ENCODE results near the gene IP6K3. TPM values are rescaled to one million over a fixed set of nuclear protein-coding genes. Genes with fewer than 3 reads are reported as not detected.
A peak's percentile ranks its signal among the peaks of the same experiment; 100 is the strongest.

The IP6K3 gene
- polyA plus RNA-seq, 3 donors: not detected

GRCh38 chr6:33673851-33674250, 72.9 kb downstream of the IP6K3 start:
- H3K9me3 Mint-ChIP-seq: no peaks in the 10 kb centered on the region
- H3K27me3 Mint-ChIP-seq (ENCODE audit: low read depth in 3 of 3): peaks cover 0 to 4% (median 0%) of the 10 kb centered on the region in 3 donors
- H3K4me3 ChIP-seq (replicated peaks in 1 of 3; ENCODE audit: low read depth in 2 of 3, low read length in 3 of 3): no peak overlapping the region
- H3K79me2 ChIP-seq (ENCODE audit: insufficient read depth, low read length): no peaks in the 10 kb centered on the region
- H3K27ac ChIP-seq (ENCODE audit: low read depth in 1 of 2, low read length in 2 of 2): no peak overlapping the region
- H3K9me3 ChIP-seq (replicated peaks in 1 of 2; ENCODE audit: control insufficient read depth in 1 of 2, insufficient read depth in 1 of 2, low read length in 2 of 2): no peaks in the 10 kb centered on the region
- no peaks in the 10 kb centered on the region for H3K4me1 ChIP-seq (ENCODE audit: control insufficient read depth in 1 of 2, insufficient read depth in 2 of 2, low read length in 2 of 2)
- H3K4me3 Mint-ChIP-seq: no peak overlapping the region
- no peaks in the 10 kb centered on the region for H3K4me1 Mint-ChIP-seq
- no peak for TF ChIP-seq CTCF (IDR thresholded peaks at IDR 0.05)
- H4K20me1 ChIP-seq (ENCODE audit: insufficient read depth, low read length): no peaks in the 10 kb centered on the region
- intact Hi-C loops (cut with micrococcal nuclease): no loop called here
- no peak for DNase-seq
- WGBS (ENCODE audit: insufficient coverage): 75% methylated on average over 1 of the region's 7 CpGs
- peaks cover 8 to 29% of the 10 kb centered on the region in 2 donors for H3K36me3 Mint-ChIP-seq
- H3K27me3 ChIP-seq (ENCODE audit: control insufficient read depth in 2 of 2, insufficient read depth in 2 of 2, low read length in 2 of 2): no peaks in the 10 kb centered on the region
- H2AFZ ChIP-seq (ENCODE audit: insufficient read depth, low read depth, low read length, poor library complexity, severe bottlenecking): no peak overlapping the region
- no peak overlapping the region for H3K4me2 ChIP-seq (replicated peaks; ENCODE audit: extremely low read depth, low read length, poor library complexity, severe bottlenecking)
- no peak overlapping the region for H3K9ac ChIP-seq (ENCODE audit: insufficient read depth, low read length, poor library complexity, severe bottlenecking)
- H3K36me3 ChIP-seq (replicated peaks in 1 of 2; ENCODE audit: control insufficient read depth in 1 of 2, insufficient read depth in 2 of 2, low read length in 2 of 2): no peaks in the 10 kb centered on the region
- no peak overlapping the region for H3K27ac Mint-ChIP-seq

GRCh38 chr6:33672808-33673207, 73.9 kb downstream of the IP6K3 start:
- H3K4me3 ChIP-seq (replicated peaks in 1 of 3; ENCODE audit: low read depth in 2 of 3, low read length in 3 of 3): no peak overlapping the region
- H3K27me3 ChIP-seq (ENCODE audit: control insufficient read depth in 2 of 2, insufficient read depth in 2 of 2, low read length in 2 of 2): no peaks in the 10 kb centered on the region
- peaks cover 0 to 4% (median 0%) of the 10 kb centered on the region in 3 donors for H3K27me3 Mint-ChIP-seq (ENCODE audit: low read depth in 3 of 3)
- H3K4me1 Mint-ChIP-seq: no peaks in the 10 kb centered on the region
- H3K27ac Mint-ChIP-seq: no peak overlapping the region
- peak; percentile 2 to 41 (median 11) for DNase-seq
- no peak overlapping the region for H3K27ac ChIP-seq (ENCODE audit: low read depth in 1 of 2, low read length in 2 of 2)
- H3K9ac ChIP-seq (ENCODE audit: insufficient read depth, low read length, poor library complexity, severe bottlenecking): no peak overlapping the region
- no peak overlapping the region for H2AFZ ChIP-seq (ENCODE audit: insufficient read depth, low read depth, low read length, poor library complexity, severe bottlenecking)
- H3K4me3 Mint-ChIP-seq: no peak overlapping the region
- H3K9me3 ChIP-seq (replicated peaks in 1 of 2; ENCODE audit: control insufficient read depth in 1 of 2, insufficient read depth in 1 of 2, low read length in 2 of 2): no peaks in the 10 kb centered on the region
- no peak for TF ChIP-seq CTCF (IDR thresholded peaks at IDR 0.05)
- H3K36me3 ChIP-seq (replicated peaks in 1 of 2; ENCODE audit: control insufficient read depth in 1 of 2, insufficient read depth in 2 of 2, low read length in 2 of 2): no peaks in the 10 kb centered on the region
- peaks cover 6 to 33% of the 10 kb centered on the region in 2 donors for H3K36me3 Mint-ChIP-seq
- H3K4me2 ChIP-seq (replicated peaks; ENCODE audit: extremely low read depth, low read length, poor library complexity, severe bottlenecking): no peak overlapping the region
- no peaks in the 10 kb centered on the region for H4K20me1 ChIP-seq (ENCODE audit: insufficient read depth, low read length)
- no peaks in the 10 kb centered on the region for H3K79me2 ChIP-seq (ENCODE audit: insufficient read depth, low read length)
- intact Hi-C loops (cut with micrococcal nuclease): no loop called here
- no peaks in the 10 kb centered on the region for H3K4me1 ChIP-seq (ENCODE audit: control insufficient read depth in 1 of 2, insufficient read depth in 2 of 2, low read length in 2 of 2)
- 73% methylated on average over 4 of the region's 5 CpGs for WGBS (ENCODE audit: insufficient coverage)
- no peaks in the 10 kb centered on the region for H3K9me3 Mint-ChIP-seq

All from CD14-positive monocyte (primary cell).